HG02938 (cell line): ENCODE data around the gene UMODL1.

ENCODE experiments used
- ATAC-seq: cut with Tn5 transposase; IDR thresholded peaks from one replicate; pipeline ENCODE4 v1.9.1; 2021; ENCODE audit warnings: mild to moderate bottlenecking, moderate library complexity; ENCODE audit not compliant: unreplicated experiment

UMODL1 gene

GRCh38 chr21:42071146-42071737, at the start of gene UMODL1:
Gene UMODL1 (plus strand): TSS chr21:42071317. CDS start chr21:42071317, 0 bp downstream.
- no peak for ATAC-seq

- no peak for ATAC-seq
These were observed 49.6 kb upstream of the UMODL1 start for GRCh38 chr21:42021371-42022090.

GRCh38 chr21:42022091-42022430, 49.1 kb upstream of the UMODL1 start:
- no peak for ATAC-seq

GRCh38 chr21:42022906-42023305, 48.2 kb upstream of the UMODL1 start:
- ATAC-seq, result no peak

GRCh38 chr21:42025376-42026081, 45.6 kb upstream of the UMODL1 start:
- ATAC-seq, result no peak

DNA sequence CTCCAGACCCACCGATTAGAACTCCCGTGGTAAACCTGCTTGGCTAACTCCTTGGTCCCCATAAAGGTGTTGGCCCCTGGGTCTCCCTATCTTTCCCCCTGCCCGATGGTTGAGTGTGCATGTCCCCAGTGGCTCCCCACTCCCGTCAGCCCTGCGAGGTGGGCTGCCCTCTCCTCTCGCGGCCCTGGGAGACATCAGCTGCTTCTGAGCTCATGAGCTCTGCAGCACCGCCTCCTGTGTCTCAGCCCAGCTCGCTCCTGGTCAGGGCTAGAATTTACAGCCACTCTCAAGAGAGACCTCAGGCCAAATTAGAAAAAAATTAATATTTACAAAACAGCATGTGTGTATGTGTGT, 45.1 kb upstream of the UMODL1 start:
- no peak for ATAC-seq

DNA sequence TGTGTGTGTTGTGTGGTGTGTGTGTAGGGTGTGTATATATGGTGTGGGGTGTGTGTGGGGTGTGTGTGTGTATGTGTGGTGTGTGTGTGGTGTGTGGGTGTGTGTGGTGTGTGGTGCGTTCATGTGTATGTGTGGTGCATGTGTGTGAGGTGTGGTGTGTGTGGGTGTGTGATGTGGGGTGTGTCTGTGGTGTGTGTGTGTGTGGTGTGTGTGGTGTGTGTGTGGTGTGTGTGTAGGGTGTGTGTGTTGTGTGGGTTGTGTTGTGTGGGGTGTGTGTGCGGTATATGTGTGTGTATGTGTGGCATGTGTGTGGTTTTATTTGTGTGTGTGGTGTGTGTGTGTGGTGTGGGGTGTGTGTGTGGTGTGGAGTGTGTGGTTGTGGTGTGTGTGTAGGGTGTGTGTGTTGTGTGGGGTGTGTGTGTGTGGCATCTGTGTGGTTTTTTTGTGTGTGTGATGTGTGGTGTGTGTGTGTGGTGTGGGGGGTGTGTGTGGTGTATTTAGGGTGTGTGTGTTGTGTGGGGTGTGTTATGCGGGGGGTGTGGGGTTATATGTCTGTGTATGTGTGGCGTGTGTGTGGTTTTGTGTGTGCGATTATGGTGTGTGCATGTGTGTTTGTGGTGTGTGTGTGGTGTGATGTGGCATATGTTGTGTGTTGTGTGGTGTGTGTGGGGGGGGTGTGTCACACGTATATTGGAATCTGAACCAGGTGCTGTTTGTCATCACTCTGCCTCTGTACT, 43.9 kb upstream of the UMODL1 start:
- no peak for ATAC-seq

- ATAC-seq, result no peak
These were observed 43.0 kb upstream of the UMODL1 start for GRCh38 chr21:42027822-42028765.

- ATAC-seq, result no peak
These were observed 42.2 kb upstream of the UMODL1 start for GRCh38 chr21:42028766-42029425.

DNA sequence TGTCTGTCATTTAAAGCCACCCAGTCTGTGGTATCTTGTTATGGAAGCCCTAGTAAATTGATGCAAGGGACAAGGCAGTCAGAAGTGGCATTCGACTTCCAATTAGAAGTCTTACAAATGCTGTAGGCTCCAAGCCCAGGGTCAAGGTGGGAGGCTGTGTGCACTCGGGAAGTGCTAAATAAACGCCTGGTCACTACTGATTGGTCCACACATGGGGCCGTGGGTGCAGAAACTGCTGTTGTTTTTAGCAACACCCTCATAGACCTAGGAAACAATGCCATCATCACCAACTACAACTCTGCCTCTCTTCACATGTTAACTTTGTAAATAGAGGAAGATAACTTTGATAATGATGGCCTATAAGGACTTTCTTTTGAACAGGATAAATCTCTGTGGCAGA, 40.8 kb upstream of the UMODL1 start:
- ATAC-seq, result no peak

- no peak for ATAC-seq
These were observed 39.9 kb upstream of the UMODL1 start for GRCh38 chr21:42031241-42031640.

DNA sequence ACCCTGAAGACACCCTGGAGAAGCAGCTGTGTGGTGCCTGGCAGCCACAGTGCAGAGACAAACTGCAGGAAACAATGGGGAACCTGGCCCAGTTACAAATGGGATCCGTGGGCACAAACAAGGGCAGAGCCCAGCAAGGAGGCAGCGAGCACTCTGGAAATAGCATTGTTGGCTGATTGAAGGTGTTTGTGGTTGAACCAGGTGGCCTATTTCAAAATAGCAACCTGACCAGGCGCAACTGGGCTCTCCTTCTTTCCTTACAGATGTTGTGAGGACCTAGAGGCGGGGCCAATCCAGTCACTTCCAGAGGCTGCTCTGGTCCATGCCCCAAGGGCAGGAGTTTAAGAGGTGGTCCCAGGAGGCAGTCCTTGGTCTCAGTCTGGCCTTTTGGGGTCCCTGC, 39.3 kb upstream of the UMODL1 start:
- no peak for ATAC-seq

DNA sequence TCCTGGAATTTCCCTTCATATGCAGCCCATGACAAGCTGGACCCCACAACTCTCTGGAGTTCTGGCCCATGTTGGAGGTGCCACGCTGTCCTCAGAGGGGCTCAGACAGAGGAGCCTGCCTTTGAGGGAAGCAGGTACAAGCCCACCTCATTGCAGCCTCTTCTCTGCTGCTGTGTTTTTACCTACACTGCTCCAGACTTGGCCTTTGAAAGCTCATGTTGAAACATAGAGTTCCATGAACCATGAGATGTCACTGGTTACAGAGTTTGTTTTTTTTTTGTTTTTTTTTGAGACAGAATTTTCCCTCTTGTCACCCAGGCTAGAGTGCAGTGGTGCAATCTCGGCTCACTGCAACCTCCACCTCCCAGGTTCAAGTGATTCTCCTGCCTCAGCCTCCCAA, 38.9 kb upstream of the UMODL1 start:
- ATAC-seq, result no peak

DNA sequence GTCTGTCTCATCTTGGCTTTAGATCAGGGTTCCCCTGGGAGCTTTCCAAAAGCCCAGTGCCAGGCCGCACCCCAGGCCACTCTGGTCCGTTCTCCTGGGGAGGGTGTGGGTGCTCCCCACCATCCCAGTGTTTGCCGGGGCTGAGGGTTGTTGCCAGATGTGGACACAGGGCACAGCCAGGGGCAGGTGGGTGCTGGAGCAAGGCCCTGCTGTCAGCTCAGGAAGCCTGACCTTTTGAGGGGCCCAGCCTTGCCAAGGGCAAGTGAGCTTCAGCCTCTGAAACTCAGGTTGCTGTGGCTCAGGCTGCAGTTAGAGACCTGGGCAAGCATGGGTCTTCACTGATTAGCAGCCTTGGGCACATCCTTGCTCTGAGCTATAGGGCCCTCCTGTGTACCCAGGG, 38.1 kb upstream of the UMODL1 start:
- ATAC-seq, result no peak

- no peak for ATAC-seq
These were observed 34.8 kb upstream of the UMODL1 start for GRCh38 chr21:42036313-42036712.

DNA sequence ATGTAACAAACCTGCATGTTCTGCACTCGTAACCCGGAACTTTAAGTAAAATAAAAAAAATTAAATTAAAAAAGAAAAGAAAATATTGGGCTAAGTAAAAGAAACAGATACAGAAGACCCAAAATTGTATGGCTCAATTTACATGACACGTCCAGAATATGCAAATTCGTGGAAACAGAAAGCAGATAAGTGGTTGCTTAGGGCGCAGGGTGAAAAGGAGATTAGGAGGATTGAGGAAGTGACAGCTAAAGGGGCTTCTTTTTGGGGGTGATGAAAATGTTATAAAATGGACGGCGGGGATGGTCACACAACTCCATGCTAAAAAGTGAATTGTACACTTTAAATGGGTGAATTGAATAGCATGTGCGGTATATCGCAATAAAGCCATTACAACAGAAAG, 33.6 kb upstream of the UMODL1 start:
- no peak for ATAC-seq

GRCh38 chr21:42037943-42038342, 33.2 kb upstream of the UMODL1 start:
- ATAC-seq, result no peak

- no peak for ATAC-seq
These were observed 32.7 kb upstream of the UMODL1 start for GRCh38 chr21:42038393-42038792.

DNA sequence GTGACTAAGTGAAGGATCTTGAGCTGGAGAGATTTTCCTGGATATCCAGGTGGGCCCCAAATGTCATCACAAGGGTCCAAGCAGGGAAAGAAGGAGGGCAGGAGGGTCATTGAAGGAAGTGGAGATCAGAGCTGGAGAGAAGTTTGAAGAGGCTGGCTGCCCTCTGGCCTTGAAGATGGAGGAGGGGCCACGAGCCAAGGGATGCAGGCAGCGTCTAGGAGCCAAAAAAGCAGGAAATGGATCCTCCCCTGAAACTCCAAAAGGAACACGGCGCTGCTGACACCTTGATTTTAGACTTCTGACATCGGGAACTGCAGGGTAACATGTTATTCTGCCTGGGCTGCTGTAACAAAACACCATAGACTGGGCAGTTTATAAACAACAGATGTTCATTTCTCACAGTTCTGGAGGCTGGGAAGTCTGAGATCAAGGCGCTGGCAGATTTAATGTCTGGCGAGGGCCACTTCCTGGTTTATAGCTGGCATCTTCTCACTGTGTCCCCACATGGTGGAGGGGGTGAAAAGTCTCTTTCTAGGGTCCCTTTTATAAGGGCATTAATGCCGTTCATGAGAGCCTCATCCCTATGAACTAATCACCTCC, 32.2 kb upstream of the UMODL1 start:
- no peak for ATAC-seq

DNA sequence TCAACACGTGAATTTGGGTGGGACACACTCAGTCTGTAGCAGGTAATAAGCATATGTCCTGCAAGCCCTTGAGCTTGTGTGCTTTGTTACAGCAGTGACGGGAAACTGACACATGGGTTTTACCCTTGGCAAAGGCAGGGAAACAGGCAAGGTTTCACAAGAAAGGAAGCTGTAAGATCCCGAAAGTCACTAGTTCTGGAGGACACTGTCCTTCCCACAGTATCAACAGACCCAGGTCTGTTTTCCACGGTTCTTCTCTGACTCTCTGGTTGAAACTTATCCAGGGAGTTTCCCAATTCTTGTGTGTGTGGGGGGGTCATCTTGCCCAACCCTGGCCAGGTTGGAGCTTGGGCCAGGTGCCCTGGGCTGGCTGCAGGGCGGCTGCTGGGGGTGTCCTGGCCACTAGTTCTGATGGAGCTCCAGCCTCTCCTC, 31.6 kb upstream of the UMODL1 start:
- no peak for ATAC-seq
